DMS114 treated with DMSO at 0.1 percent for 48 hours (cell line): ENCODE results near the gene E4F1.

Experiments used
- DNase-seq: peaks from one replicate; lab custom pipeline; 2025; ENCODE audit not compliant: unreplicated experiment; lab: John Stamatoyannopoulos, UW

Gene E4F1

GRCh38 chr16:2205967-2206313, 17.5 kb upstream of the E4F1 start:
- no peak for DNase-seq

GRCh38 chr16:2206420-2206779, 17.0 kb upstream of the E4F1 start:
- no peak for DNase-seq

DNA sequence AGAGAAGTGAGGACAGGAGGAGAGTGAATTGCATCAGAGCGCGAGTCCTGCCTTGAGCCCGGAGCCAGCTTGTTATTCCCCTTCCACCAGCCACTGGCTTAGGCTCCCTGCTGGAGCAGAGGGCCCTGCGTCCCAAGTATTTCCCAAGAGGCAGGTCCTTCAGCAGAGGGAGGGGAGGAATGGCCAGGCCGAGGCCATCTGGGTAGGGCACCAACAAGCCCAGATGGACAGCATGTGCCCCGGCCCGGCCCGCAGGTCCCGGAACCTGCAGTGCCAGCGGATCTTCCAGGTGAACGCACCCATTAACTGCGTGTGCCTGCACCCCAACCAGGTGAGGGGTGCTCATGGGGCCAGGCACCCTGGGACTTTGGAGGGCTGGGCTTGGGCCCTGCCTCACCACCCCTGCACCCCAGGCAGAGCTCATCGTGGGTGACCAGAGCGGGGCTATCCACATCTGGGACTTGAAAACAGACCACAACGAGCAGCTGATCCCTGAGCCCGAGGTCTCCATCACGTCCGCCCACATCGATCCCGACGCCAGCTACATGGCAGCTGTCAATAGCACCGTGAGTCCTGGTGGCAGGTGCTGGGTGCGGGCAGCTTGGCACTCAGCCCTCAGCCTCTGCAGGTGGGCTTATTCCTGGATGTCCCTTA, 16.5 kb upstream of the E4F1 start:
- no peak for DNase-seq

DNA sequence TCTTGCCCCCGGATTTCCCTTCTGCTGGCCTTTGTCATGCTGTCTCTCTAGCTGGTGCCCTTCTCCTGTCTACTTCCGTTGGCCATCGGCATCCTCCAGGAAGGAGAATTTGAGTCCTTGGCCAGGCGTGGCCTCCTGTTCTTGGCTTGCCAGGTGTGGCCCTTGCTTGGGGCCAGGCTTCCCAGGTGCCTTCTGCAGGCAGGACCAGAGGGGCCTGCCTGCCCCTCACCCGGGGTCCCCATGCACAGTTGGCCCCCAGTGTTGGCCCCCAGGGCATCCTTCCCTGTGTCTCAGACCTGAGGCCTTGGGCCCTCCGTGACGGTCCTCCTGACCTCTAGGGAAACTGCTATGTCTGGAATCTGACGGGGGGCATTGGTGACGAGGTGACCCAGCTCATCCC, 15.5 kb upstream of the E4F1 start:
- no peak for DNase-seq

DNA sequence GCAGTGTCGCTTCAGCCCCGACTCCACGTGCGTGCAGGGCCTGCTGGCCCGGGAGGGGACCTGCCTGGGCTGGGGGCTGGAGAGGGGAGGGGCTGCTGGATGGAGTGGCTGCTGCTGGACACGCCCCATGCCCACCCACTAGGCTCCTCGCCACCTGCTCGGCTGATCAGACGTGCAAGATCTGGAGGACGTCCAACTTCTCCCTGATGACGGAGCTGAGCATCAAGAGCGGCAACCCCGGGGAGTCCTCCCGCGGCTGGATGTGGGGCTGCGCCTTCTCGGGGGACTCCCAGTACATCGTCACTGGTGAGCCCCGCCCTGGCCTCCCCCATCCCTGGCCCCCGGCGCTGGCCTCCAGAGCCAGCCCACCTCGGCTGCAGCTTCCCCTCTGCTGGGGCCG, 15.1 kb upstream of the E4F1 start:
- DNase-seq: no peak

GRCh38 chr16:2208772-2209171, 14.6 kb upstream of the E4F1 start:
- no peak for DNase-seq

DNA sequence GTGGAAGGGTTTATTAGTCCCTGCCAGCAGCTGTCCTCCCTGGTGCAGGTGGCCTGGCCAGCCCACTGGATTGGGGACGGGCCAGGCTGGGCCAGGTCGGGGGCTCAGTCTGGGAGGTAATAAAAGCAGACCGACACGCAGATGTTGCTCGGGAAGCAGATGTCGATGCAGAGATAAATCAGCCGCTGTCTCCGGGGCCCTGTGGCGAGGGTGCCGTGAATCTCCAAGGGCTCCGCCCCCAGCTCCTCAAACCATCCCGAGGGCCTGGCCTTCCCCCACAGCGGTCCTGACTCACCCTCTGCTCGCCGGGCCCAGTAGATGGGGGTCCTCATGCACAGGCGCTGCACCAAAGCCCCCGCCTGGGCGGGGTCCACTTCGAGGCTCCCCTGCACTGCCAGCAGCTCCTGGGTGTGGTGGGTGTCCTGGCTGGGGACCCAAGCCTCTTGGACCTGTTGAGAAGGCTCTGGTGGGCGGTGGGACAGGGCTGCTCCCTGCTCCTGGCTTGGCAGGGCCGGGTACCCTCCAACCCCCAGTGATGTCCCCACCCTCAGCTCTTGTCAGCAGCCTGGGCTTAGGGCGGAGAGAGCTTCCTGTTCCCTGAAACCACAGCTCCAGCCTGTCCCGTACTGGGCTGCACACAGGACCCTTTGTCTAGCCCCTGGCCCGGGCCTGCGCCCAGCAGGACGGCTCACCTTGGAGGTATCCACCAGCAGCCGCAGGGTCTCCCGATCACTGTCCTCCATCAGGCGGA, 14.0 kb upstream of the E4F1 start:
- DNase-seq: no peak

GRCh38 chr16:2210009-2210332, 13.4 kb upstream of the E4F1 start:
- DNase-seq: no peak

DNA sequence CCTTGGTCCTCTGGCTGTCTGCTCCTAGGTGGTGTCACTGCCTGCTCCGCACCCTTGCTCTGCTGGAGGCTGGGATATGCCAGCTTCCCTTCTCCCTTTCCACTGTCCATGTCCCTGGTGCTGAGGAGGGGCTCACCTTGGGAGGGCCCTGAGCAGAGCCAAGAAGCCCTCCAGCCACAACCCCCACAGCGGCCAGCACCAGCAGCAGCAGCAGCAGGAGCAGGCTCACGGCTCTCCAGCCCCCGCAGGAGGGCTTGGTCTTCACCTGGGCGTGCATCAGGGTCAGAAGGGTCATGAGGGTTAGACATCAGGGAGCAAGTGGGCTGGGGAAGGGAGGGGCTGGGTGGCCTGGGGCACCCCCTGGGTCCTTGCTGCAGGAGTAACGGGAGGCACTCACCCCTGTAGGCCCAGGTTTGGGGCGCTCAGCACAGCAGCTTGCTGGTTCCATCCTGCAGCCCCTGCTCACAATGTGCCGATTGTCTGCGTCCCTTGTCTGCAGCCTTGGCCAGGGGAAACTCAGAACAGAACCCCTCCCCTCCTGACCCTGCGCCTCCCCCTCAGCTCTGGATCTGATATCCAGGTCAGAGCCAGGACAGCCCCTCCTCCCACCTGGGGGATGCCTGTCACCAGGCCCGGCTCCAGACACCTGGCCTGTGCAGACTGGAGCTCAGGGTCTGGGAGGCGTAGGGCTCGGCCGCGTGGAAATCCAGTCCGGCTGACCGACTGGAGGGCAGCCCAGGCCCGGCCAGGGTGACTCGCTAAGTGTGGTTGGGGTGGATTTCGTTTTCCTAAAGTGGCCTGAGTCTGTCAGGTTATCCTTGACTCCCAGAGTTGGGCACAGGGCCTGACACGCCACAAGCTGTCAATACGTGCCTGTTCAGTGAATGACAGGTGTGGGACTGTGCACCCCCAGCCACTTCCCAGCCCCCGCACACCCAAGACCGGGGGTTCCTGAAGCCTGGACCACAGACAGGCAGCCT, 12.7 kb upstream of the E4F1 start, which contains the start of gene BRICD5:
Gene BRICD5 (minus strand): TSS at position 478 of the 980 bp plus-strand sequence. CDS start 30 bp downstream, at position 448.
- no peak for DNase-seq

DNA sequence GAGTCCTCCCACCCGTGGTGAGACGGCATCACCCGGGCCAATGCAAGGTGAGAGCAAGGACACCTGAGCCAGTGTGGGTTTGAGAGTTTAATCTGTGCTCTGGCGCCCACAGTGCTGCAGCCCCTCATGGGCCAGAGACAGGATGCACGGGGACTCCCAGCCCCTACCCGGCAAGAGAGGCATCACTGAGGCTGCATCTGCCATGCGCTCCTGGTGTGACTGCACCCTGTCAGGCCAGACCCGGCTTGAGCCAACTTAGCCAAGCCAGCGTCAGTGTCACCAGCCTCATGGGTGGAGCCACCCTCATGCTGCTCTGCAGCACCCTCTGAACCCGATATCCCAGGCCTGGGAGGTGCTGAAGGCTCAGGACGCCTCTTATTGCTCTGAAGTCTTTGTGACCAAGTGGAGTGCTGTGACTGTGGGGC, 11.5 kb upstream of the E4F1 start:
- no peak for DNase-seq

DNA sequence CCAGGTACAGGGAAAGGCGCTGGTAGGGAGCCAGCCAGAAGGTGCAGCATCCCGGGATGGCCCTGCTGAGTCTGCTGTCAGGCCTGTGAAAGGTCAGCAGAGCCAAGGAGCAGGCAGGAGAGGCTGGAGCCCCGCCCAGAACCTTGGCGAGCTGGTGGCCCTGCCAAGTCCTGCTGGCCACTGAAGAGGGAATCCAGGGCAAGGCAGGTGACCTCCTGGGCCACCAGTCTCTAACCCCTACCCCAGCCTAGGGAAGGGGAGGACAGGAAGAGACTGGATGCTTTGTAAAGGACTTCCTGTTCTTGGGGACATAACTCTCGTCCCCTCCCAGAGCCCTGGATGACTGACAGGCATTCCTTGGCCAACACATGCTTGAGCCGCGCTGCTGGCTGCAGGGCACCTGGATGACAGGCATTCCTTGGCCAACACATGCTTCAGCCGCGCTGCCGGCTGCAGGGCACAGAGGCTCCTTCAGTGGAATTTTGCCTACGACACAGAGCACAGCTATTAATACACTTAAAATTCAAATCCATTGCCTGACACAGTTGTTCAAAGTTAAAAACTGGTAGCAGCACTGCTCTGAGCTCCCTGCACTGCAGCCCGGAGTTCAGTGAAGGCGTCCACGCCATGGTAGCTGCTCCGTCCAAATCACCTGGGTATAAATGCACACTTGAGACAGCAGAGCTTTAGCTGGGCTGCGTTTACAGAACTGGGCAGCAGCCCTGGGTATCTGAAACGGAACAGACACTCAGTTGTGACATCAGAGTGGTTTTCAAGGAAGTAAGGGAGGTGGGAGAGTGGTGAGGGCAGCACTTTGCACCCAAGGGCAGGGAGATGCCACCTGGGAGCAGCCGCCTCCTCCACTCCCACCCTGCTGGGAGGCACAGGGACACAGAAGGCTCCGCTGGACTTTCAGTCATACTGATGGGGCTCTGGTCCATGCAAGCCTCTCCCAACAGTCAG, 10.7 kb upstream of the E4F1 start:
- DNase-seq: no peak

DNA sequence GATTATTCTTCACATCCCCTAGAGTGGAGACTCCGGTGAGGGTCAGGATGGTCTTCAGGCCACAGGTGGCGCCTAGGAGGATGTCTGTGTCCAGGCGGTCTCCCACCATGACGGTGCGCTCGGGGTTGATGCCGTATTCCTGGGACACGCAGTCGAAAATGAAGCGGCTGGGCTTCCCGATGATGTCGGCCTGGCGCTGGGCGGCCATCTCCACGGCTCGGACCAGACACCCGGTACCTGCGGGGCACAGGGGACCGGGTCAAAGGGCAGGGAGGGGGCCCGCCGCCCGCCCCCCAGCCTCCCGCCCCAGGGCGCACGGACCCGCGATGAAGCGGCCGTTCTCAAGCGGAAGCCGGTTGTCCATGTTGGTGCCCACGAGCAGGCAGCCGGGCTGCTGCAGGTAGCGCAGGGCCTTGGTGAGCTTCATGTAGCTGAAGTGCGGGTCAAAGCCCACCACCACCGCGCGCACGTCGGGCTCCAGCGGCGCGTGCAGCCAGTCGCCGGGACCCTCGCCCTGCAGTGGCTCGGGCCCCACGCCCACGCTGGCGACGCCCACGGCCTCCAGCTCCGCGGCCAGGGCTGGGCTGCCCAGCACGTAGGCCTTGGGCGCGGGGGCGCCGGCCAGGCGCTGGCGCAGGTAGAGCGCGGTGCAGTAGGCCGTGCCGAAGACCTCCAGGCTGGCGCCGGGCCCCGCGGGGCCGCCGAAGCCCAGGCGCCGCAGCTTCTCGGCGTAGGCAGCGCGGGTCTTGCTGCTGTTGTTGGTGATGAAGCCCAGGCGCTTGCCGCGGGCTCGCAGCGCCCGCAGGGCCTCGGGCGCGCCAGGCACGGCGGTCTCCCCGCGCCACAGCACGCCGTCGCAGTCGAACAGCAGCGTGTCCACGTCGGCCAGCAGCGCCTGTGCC, 9.3 kb upstream of the E4F1 start:
- no peak for DNase-seq

DNA sequence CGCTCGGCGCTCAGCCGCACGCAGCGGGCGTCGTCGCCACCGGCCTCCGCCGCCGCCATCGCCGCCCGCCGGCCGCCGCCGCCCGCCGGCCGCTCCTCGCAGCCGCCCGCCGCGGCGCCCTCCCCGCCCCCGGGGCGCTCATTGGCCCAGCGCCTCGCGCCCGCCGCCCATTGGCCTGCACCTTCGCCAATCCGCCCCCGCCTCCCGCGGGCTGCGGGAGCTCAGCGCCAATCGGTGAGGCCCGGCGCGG, 8.7 kb upstream of the E4F1 start, which contains the start of gene PGP:
Gene PGP (minus strand): TSS at position 122 of the 250 bp plus-strand sequence. CDS start 63 bp downstream, at position 59.
- DNase-seq: no peak

DNA sequence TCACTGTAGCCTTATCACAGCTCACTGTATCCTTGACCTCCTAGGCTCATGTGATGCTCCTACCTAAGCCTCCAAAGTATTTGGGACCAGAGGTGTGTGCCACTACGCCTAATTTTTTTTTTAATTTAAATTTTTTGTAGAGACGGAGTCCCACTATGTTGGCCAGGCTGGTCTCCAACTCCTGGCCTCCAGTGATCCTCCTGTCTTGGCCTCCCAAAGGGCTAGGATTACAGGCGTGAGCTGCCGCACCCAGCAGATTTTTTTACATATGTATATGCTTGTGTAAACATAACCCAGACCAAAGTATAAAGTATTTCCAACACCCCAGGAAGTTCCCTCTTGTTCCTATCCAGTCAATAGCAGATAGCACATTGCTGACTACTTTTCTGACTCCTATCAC, 7.1 kb upstream of the E4F1 start:
- no peak for DNase-seq

DNA sequence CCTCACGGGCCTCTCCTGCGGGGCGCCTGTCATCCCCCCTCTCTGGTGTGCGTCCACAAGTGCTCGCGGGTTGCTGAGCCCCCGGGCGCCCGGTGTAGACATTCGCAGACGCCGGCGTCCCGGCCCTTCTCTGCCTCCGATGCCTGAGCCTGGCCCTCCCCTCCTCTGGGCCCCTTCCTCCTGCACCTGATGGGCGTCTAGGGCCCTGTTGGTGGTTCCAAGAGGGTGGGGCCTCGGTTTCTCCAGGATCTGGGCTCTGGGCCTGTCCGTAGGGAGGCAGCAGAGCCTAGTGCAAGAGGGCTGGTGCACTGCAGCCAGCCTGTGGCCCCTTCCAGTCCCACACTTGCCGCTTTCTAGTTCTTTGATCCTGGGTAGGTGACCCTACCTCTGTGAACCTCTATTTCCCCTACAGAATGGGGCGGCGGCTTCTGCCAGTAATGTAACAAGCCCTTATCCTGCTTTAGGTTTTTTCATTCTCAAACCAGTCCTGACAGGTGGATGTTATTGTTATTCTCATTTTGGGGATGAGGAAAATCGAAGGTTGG, 623 bp downstream of the E4F1 start:
- DNase-seq: no peak

DNA sequence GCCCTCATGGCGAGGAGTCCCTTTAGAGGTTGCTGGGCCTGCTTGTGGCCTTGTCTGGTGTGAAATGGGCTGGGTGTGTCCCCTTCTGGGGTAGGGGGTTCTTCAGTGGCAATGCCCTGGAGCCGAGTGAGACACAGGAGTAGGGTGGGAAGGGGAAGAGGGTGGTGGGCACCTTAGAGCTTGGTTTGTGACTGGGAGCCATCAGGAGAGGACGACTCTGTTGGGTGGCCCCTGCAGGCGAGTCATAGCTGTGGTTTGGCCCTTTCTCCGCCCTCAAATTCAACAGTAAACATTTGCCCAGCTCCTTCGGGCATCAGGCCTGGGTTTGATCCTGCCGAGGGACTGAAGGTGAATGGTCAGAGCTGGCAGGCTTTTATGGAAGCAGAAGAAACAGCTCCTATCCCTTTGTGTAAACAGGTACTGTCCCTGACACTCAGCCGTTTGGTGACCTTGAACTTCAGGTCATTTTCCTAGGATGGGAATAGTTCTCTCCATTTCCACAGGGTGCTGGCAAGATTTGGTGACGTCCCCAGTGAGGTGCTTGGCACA, 2.9 kb downstream of the E4F1 start:
- no peak for DNase-seq

DNA sequence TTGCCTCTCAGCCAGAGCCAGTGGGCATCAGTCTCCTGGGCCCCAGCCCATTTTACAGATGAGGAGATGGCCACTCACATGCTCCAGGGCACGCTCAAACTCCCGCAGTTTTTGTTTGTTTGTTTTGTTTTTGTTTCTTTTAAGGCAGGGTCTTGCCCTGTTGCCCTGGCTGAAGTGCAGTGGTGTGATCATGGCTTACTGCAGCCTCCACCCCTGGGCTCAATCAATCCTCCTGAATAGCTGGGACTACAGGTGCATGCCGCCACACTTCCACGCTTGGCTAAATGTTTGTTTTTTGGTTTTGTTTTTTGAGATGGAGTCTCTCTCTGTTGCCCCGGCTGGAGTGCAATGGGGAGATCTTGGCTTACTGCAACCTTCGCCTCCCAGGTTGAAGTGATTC, 3.5 kb downstream of the E4F1 start:
- DNase-seq: no peak

DNA sequence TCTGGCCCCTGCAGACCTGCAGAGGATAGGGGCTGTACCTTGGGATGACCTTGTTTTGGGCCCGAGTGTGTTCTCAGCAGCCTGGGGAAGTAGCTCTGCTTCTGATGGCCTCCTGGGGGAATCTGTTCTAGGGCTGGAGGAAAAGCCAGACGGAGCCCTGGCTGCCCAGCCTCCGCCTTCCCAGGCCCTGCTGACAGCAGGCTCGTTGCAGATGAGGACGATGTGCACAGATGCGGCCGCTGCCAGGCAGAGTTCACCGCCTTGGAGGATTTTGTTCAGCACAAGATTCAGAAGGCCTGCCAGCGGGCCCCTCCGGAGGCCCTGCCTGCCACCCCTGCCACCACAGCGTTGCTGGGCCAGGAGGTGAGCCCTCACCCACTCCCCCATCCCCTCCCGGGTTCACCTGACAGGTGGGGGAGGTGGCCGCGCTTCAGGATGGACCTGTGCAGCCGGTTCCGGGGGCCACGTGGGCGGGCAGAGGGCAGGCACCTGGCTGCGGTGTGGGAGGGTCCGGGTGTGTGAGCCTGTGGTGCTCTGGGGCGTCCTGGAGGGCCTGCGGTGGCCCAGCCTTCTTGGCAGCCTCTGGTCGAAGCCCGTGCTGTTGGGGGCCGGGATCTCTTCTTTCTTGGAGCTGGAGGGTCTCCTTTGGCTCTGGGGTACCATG, 4.9 kb downstream of the E4F1 start:
- DNase-seq: no peak

- no peak for DNase-seq
Observed at GRCh38 chr16:2229091-2229490, 5.7 kb downstream of the E4F1 start.
